GM12801 (cell line): ENCODE results near the gene MBTPS1.

Source experiments
- CTCF ChIP-seq: IDR thresholded peaks from one replicate; pipeline ENCODE4 v1.5.1; 2011; ENCODE audit warnings: control low read depth; ENCODE audit not compliant: insufficient read length; ENCODE audit errors: extremely low read depth

MBTPS1 gene

GRCh38 chr16:84004442-84004841, 112.3 kb downstream of the MBTPS1 start:
- no peak for TF ChIP-seq CTCF
